Neutrophil (primary cell): ENCODE data around the gene PTH1R.

ENCODE experiments used
- H3K27ac ChIP-seq: fragments of 200-600 bp; sonication (generic); 2 replicates; pipeline ENCODE4 v1.5.1; 2016; ENCODE audit warnings: mild to moderate bottlenecking, moderate library complexity
- H3K27me3 ChIP-seq: fragments of 200-600 bp; sonication (generic); 2 replicates; pipeline ENCODE4 v1.6.0; 2016; ENCODE audit warnings: mild to moderate bottlenecking
- H3K36me3 ChIP-seq: fragments of 200-600 bp; sonication (generic); 2 replicates; pipeline ENCODE4 v1.5.1; 2017
- H3K4me1 ChIP-seq, 2 experiments: fragments of 200-600 bp in 1 of 2; sonication (generic) in 1 of 2; 1 replicate in 1 of 2; 2 replicates in 1 of 2; pipeline versions ENCODE4 v1.5.1 to v1.6.1; 2013 to 2016; ENCODE audit warnings: low read depth in 1 of 2, low read length in 1 of 2, mild to moderate bottlenecking in 1 of 2, moderate library complexity in 1 of 2; ENCODE audit not compliant: control insufficient read depth in 1 of 2, insufficient read depth in 1 of 2
- H3K4me3 ChIP-seq, 2 experiments: fragments of 200-600 bp in 1 of 2; sonication (generic) in 1 of 2; 1 replicate in 1 of 2; 2 replicates in 1 of 2; pipeline ENCODE4 v1.5.1; 2013 to 2016; ENCODE audit warnings: low read depth in 1 of 2, low read length in 1 of 2, mild to moderate bottlenecking in 1 of 2, moderate library complexity in 1 of 2
- H3K9me3 ChIP-seq: fragments of 200-600 bp; sonication (generic); 2 replicates; pipeline ENCODE4 v1.5.1; 2016
- CTCF ChIP-seq: fragments of 200-600 bp; sonication (generic); IDR thresholded peaks from 2 replicates; pipeline ENCODE4 v1.5.1; 2016; ENCODE audit warnings: antibody characterized with exemption

The PTH1R gene

GRCh38 chr3:46926447-46926846 lies 48.9 kb downstream of the PTH1R start:
- peaks cover 23% of the 10 kb centered on the region for H3K36me3 ChIP-seq

GRCh38 chr3:46926871-46927717 lies 49.6 kb downstream of the PTH1R start:
- H3K27me3 ChIP-seq = no peaks in the 10 kb centered on the region
- H3K4me3 ChIP-seq = peak overlapping the region; percentile 38 to 48
- TF ChIP-seq CTCF = no peak
- H3K4me1 ChIP-seq = peaks cover 79 to 81% of the 10 kb centered on the region in 2 experiments
- H3K27ac ChIP-seq = peak overlapping the region; percentile 86
- no peaks in the 10 kb centered on the region for H3K9me3 ChIP-seq
- H3K36me3 ChIP-seq = peaks cover 17% of the 10 kb centered on the region

More at GRCh38 chr3:46926447-46926846, 48.9 kb downstream of the PTH1R start:
- peak overlapping the region; percentile 38 to 48 for H3K4me3 ChIP-seq
- peaks cover 73 to 75% of the 10 kb centered on the region in 2 experiments for H3K4me1 ChIP-seq
- H3K9me3 ChIP-seq = no peaks in the 10 kb centered on the region
- no peak for TF ChIP-seq CTCF
- no peaks in the 10 kb centered on the region for H3K27me3 ChIP-seq
- H3K27ac ChIP-seq = peak overlapping the region; percentile 86

- H3K9me3 ChIP-seq = no peaks in the 10 kb centered on the region
- H3K4me1 ChIP-seq = peaks cover 85 to 87% of the 10 kb centered on the region in 2 experiments
- peak overlapping the region; percentile 86 for H3K27ac ChIP-seq
- H3K27me3 ChIP-seq = no peaks in the 10 kb centered on the region
- H3K36me3 ChIP-seq = peaks cover 12% of the 10 kb centered on the region
- peak overlapping the region; percentile 38 to 48 for H3K4me3 ChIP-seq
- TF ChIP-seq CTCF = no peak
These were observed 50.2 kb downstream of the PTH1R start for GRCh38 chr3:46927718-46928073.

GRCh38 chr3:46928282-46928681 lies 50.8 kb downstream of the PTH1R start:
- peak overlapping the region in 1 of 2 experiments; percentile 48 for H3K4me3 ChIP-seq
- no peaks in the 10 kb centered on the region for H3K9me3 ChIP-seq
- peaks cover 6% of the 10 kb centered on the region for H3K36me3 ChIP-seq
- H3K27me3 ChIP-seq = no peaks in the 10 kb centered on the region
- no peak for TF ChIP-seq CTCF
- H3K27ac ChIP-seq = peak overlapping the region; percentile 86
- peaks cover 91 to 93% of the 10 kb centered on the region in 2 experiments for H3K4me1 ChIP-seq

GRCh38 chr3:46929324-46929723 lies 51.8 kb downstream of the PTH1R start:
- TF ChIP-seq CTCF = no peak
- no peaks in the 10 kb centered on the region for H3K27me3 ChIP-seq
- H3K4me3 ChIP-seq = peak overlapping the region in 1 of 2 experiments; percentile 14
- peaks cover 93 to 94% of the 10 kb centered on the region in 2 experiments for H3K4me1 ChIP-seq
- H3K36me3 ChIP-seq = peaks cover 6% of the 10 kb centered on the region
- no peaks in the 10 kb centered on the region for H3K9me3 ChIP-seq
- H3K27ac ChIP-seq = peak overlapping the region; percentile 86
